A673 (cell line): ENCODE results near the gene GRID1.

ENCODE experiments used
- EZH2 ChIP-seq: fragments of 200-600 bp; sonication (generic); IDR thresholded peaks from 2 replicates; pipeline ENCODE4 v1.6.1; 2017; ENCODE audit warnings: borderline replicate concordance, low read depth, mild to moderate bottlenecking, mixed read lengths, antibody characterized with exemption, low read length; ENCODE audit not compliant: poor library complexity, severe bottlenecking
- TF ChIP-seq, protein P1 (sequence below): fragments of 300-800, 200-600 bp; sonication (generic); conservative IDR thresholded peaks from 2 replicates; pipeline ENCODE4 v1.5.1; 2017; ENCODE audit warnings: low read depth, mild to moderate bottlenecking, antibody characterized with exemption, low read length, moderate library complexity, mixed read lengths

DNA sequence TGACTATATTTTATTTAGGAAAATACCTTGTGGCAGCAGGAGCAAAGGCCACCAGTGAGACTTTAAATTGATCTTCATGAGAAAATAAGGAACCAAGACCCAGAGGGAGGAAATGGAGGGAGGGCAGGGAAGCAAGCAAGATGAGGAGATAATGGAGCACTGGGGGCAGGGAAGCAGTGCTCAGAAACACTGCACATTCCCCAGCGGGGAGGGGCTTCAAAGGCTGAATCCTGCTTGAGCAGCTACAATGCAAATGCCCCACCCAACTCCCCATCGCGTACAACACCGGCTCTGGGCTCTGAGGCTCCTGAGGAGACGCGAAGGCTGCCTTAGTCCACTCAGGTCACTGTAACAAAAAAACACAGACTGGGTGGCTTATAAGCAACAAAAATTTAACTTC is 503.8 kb downstream of the GRID1 start:
- TF ChIP-seq, protein P1, sequence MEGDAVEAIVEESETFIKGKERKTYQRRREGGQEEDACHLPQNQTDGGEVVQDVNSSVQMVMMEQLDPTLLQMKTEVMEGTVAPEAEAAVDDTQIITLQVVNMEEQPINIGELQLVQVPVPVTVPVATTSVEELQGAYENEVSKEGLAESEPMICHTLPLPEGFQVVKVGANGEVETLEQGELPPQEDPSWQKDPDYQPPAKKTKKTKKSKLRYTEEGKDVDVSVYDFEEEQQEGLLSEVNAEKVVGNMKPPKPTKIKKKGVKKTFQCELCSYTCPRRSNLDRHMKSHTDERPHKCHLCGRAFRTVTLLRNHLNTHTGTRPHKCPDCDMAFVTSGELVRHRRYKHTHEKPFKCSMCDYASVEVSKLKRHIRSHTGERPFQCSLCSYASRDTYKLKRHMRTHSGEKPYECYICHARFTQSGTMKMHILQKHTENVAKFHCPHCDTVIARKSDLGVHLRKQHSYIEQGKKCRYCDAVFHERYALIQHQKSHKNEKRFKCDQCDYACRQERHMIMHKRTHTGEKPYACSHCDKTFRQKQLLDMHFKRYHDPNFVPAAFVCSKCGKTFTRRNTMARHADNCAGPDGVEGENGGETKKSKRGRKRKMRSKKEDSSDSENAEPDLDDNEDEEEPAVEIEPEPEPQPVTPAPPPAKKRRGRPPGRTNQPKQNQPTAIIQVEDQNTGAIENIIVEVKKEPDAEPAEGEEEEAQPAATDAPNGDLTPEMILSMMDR, result no peak
- TF ChIP-seq EZH2, result no peak
